Measurements from ENCODE around the gene OGN. TPM values are rescaled to one million over a fixed set of nuclear protein-coding genes. Genes with fewer than 3 reads are reported as not detected.

OGN gene
- not detected in 2 replicates for polyA plus RNA-seq (2011; rRNA removed)
- not detected in 2 replicates for polyA plus RNA-seq (2012; cell fraction: cytosol; rRNA removed)
- polyA plus RNA-seq (2012; cell fraction: nucleus; rRNA removed) = not detected in 2 replicates
- polyA plus RNA-seq (2017; fragmentation: RNase III; extraction: RNeasy Plus Mini Kit Qiagen cat#74134 plus additional on column Dnase treatment) = not detected in 3 replicates
- polyA minus RNA-seq (2011; rRNA and poly(A)+ RNA removed) = not detected in 2 replicates

- DNase-seq (ENCODE audit: low read depth in 1 of 2, low spot score in 1 of 2) (no peak), FAIRE-seq (no peak), ATAC-seq (no peak)
- no peak within 1 kb of the TSS for H3K4me2 ChIP-seq
- no peak within 1 kb of the TSS for H3K4me3 ChIP-seq
- no peak within 1 kb of the TSS for H3K27ac ChIP-seq
- no peaks in the 10 kb centered on the region for H3K4me1 ChIP-seq
- ChIA-PET CTCF (interaction anchor here (0.6 kb wide), 1 partner anchor 256 kb away, joined by 3 read pairs; no protein-coding TSS in a partner anchor), POLR2A (no interaction called here)
- peak; percentile 45 for TF ChIP-seq MAFK (IDR thresholded peaks at IDR 0.05; ENCODE audit: partially characterized antibody)
- TF ChIP-seq, protein P1, sequence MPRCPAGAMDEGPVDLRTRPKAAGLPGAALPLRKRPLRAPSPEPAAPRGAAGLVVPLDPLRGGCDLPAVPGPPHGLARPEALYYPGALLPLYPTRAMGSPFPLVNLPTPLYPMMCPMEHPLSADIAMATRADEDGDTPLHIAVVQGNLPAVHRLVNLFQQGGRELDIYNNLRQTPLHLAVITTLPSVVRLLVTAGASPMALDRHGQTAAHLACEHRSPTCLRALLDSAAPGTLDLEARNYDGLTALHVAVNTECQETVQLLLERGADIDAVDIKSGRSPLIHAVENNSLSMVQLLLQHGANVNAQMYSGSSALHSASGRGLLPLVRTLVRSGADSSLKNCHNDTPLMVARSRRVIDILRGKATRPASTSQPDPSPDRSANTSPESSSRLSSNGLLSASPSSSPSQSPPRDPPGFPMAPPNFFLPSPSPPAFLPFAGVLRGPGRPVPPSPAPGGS (IDR thresholded peaks at IDR 0.05) = no peak
- 92% methylated on average over 5 of the region's 5 CpGs for WGBS (ENCODE audit: missing lambda C conversion rate)
- H3K9me3 ChIP-seq = no peaks in the 10 kb centered on the region
Measured at GRCh38 chr9:92404042-92404836, at the start of gene OGN. OGN (minus strand) TSS chr9:92404578; CDS start chr9:92403407, 1,171 bp downstream.

GRCh38 chr9:92446536-92446935 is 42.2 kb upstream of the OGN start:
- POLR2A ChIA-PET = no interaction called here
- Histone ChIP-seq H3K9me3 (no peaks in the 10 kb centered on the region), H3K4me3 (no peak overlapping the region), H3K4me1 (no peaks in the 10 kb centered on the region), H3K27ac (no peak overlapping the region), H3K4me2 (no peak overlapping the region)
- FAIRE-seq = no peak
- no peak for ATAC-seq
- CTCF ChIA-PET = interaction anchor here (1.7 kb wide), 1 partner anchor 188 kb away, joined by 7 read pairs; no protein-coding TSS in a partner anchor
- no peak for DNase-seq (ENCODE audit: low read depth in 1 of 2, low spot score in 1 of 2)
- TF ChIP-seq NFE2L2 (conservative IDR thresholded peaks at IDR 0.05; ENCODE audit: low read length) (no peak), RAD21 (conservative IDR thresholded peaks at IDR 0.05 in 1 of 2, IDR thresholded peaks at IDR 0.05 in 1 of 2) (no peak), ZNF302 (CRISPR knock-in tag; IDR thresholded peaks at IDR 0.05) (no peak), MYC (IDR thresholded peaks at IDR 0.05; ENCODE audit: borderline replicate concordance, low read length) (no peak), RCOR1 (IDR thresholded peaks at IDR 0.05; ENCODE audit: low read depth, low read length) (no peak), HES2 (IDR thresholded peaks at IDR 0.05) (no peak)
- TF ChIP-seq, protein P2, sequence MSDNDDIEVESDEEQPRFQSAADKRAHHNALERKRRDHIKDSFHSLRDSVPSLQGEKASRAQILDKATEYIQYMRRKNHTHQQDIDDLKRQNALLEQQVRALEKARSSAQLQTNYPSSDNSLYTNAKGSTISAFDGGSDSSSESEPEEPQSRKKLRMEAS (IDR thresholded peaks at IDR 0.05) = no peak
- TF ChIP-seq, protein P3, sequence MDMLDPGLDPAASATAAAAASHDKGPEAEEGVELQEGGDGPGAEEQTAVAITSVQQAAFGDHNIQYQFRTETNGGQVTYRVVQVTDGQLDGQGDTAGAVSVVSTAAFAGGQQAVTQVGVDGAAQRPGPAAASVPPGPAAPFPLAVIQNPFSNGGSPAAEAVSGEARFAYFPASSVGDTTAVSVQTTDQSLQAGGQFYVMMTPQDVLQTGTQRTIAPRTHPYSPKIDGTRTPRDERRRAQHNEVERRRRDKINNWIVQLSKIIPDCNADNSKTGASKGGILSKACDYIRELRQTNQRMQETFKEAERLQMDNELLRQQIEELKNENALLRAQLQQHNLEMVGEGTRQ (IDR thresholded peaks at IDR 0.05) = no peak

DNA sequence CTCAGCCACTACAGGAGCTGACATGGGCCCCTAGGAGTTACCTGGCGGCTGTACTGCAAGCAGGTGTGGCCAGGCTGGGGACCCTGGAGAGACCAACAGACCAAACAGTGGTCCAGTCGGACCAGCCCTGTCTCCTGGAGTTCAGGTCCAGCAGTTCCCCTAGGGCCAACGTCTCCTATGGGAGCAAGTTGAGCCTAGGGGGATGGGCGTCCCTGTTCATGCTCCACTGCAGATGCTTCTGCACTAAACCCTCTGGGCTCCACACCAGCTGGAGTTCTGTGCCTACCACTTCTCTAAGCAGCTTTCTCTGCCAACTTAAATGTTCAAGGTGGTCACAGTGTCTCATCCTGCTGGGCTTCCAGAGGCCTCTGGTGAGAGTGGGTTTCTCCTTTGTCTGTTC is 40.5 kb upstream of the OGN start:
- ChIA-PET POLR2A (no interaction called here), CTCF (interaction anchor here (1.0 to 1.3 kb wide), 2 partner anchors 306 to 309 kb away, joined by 4 read pairs; no protein-coding TSS in a partner anchor)
- FAIRE-seq = no peak

More for the DNA sequence above, 40.5 kb upstream of the OGN start:
- Histone ChIP-seq H3K9me3 (no peaks in the 10 kb centered on the region), H3K4me3 (no peak overlapping the region), H3K4me1 (no peaks in the 10 kb centered on the region), H3K27ac (no peak overlapping the region), H3K4me2 (no peak overlapping the region)
- ATAC-seq = no peak
- 92% methylated on average over 3 of the region's 4 CpGs for WGBS (ENCODE audit: missing lambda C conversion rate)
- no peak for DNase-seq (ENCODE audit: low read depth in 1 of 2, low spot score in 1 of 2)
- no peak for TF ChIP-seq CEBPB (IDR thresholded peaks at IDR 0.05)
- no peak for TF ChIP-seq KDM1A (IDR thresholded peaks at IDR 0.05; ENCODE audit: low read depth)
- TF ChIP-seq ZFP36 (IDR thresholded peaks at IDR 0.05; ENCODE audit: borderline replicate concordance, partially characterized antibody) = no peak
- TF ChIP-seq HDAC2 (IDR thresholded peaks at IDR 0.05) = no peak
- no peak for TF ChIP-seq EHF (CRISPR knock-in tag; IDR thresholded peaks at IDR 0.05)
- no peak for TF ChIP-seq FOXS1 (CRISPR knock-in tag; IDR thresholded peaks at IDR 0.05)
- TF ChIP-seq RNF2 (IDR thresholded peaks at IDR 0.05; ENCODE audit: borderline replicate concordance, low read depth) = no peak
- TF ChIP-seq HOXB13 (CRISPR knock-in tag; IDR thresholded peaks at IDR 0.05; ENCODE audit: low read depth) = no peak
- no peak for TF ChIP-seq MAFK (IDR thresholded peaks at IDR 0.05; ENCODE audit: partially characterized antibody)
- no peak for TF ChIP-seq CHD4 (IDR thresholded peaks at IDR 0.05; ENCODE audit: borderline replicate concordance)
- TF ChIP-seq KDM5A (IDR thresholded peaks at IDR 0.05) = no peak
- TF ChIP-seq, protein P4, sequence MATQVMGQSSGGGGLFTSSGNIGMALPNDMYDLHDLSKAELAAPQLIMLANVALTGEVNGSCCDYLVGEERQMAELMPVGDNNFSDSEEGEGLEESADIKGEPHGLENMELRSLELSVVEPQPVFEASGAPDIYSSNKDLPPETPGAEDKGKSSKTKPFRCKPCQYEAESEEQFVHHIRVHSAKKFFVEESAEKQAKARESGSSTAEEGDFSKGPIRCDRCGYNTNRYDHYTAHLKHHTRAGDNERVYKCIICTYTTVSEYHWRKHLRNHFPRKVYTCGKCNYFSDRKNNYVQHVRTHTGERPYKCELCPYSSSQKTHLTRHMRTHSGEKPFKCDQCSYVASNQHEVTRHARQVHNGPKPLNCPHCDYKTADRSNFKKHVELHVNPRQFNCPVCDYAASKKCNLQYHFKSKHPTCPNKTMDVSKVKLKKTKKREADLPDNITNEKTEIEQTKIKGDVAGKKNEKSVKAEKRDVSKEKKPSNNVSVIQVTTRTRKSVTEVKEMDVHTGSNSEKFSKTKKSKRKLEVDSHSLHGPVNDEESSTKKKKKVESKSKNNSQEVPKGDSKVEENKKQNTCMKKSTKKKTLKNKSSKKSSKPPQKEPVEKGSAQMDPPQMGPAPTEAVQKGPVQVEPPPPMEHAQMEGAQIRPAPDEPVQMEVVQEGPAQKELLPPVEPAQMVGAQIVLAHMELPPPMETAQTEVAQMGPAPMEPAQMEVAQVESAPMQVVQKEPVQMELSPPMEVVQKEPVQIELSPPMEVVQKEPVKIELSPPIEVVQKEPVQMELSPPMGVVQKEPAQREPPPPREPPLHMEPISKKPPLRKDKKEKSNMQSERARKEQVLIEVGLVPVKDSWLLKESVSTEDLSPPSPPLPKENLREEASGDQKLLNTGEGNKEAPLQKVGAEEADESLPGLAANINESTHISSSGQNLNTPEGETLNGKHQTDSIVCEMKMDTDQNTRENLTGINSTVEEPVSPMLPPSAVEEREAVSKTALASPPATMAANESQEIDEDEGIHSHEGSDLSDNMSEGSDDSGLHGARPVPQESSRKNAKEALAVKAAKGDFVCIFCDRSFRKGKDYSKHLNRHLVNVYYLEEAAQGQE (IDR thresholded peaks at IDR 0.05) = no peak
- TF ChIP-seq EHMT2 (IDR thresholded peaks at IDR 0.05; ENCODE audit: low read depth) = no peak
- no peak for TF ChIP-seq TFCP2L1 (CRISPR knock-in tag; IDR thresholded peaks at IDR 0.05)

All from A549 (cell line).